GM21825 (cell line): ENCODE measurements around the gene FGGY.
"Not testable (repeated sequence)": the region's sequence is repeated elsewhere in the genome, so short reads cannot be mapped to it uniquely, and the experiment has no call there.

Experiments used
- ATAC-seq: cut with Tn5 transposase; IDR thresholded peaks from one replicate; pipeline ENCODE4 v1.9.1; 2021; ENCODE audit warnings: mild to moderate bottlenecking, moderate library complexity; ENCODE audit not compliant: unreplicated experiment

FGGY gene

GRCh38 chr1:59477286-59477685, 180.4 kb downstream of the FGGY start:
- ATAC-seq = no peak

DNA sequence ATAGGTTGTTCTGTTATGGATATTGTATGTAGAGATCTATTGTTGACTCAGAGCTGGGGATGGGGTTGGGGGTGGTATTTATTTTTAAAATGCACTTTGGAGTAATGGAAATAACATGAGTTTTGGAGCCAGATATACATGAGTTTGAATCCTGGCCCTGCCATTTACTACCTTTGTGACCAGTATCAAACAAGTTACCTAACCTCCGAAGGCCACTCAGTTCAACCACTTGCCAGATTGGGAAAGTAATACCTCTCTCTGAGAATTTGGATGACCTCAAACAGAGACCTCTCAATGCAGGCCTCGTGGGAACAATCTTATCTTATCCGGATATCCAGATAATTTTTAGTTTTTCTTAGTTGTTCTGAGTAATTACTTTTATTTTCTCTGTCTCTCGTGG, 181.0 kb downstream of the FGGY start:
- ATAC-seq = no peak

DNA sequence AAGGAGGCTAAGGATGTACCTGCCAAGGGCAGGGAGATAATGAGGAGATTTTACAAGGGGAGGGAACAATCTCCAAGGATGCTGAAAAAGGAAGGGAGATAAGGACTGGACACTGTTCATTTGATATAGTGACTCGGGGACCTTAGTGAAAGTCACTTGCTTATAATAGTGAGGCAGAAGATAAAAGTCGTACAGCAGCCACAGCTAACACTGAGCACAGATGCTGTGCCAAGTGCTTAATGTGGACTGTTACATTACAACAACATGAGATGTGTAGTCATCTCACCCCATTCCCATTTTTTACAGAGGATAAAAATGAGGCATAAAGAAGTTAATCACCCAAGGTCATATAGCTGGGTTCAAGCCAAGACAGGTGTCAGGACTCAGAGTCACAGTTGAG, 181.9 kb downstream of the FGGY start:
- no peak for ATAC-seq

GRCh38 chr1:59480188-59480888, 183.4 kb downstream of the FGGY start:
- no peak for ATAC-seq

- ATAC-seq = no peak
These were observed 185.1 kb downstream of the FGGY start for GRCh38 chr1:59481881-59482505.

GRCh38 chr1:59482986-59483385, 186.1 kb downstream of the FGGY start:
- no peak for ATAC-seq

- no peak for ATAC-seq
These were observed 187.2 kb downstream of the FGGY start for GRCh38 chr1:59484096-59484495.

DNA sequence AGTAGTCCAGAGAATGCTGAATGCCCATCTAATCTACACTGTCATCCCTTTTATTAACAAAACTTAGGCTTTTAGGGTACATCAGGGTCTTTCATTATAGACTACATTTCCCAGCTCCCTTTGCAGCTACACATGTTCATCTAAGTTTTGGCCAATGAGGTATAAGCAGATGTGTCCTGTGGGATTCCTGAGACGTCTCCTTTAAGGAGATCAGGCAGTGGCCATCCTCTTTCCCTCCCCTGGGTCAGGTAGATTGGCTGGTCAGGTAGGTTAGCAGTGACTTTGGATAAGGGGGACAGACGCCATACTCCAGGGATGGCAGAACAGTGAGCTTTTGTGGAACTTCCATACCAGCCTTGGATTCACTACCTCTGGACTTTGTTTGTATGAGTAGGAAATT, 188.3 kb downstream of the FGGY start:
- no peak for ATAC-seq

DNA sequence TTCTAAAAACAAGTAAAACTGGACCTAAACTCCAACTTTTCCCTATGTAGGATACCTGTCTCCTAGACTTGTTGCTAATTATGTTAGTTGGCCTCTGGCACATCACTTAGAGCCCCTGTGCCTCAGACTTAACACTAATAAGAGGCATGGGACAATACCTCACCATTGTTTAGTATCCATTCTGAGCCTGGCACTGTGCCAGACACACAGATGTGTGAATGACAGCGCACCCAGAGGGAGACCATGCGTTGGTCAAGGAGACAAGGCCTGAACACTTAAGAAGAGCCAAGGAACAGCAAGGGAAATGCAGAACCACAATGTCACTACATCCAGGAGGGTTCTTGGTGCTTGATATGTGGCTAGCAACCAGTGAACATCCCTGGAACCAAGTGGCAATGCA, 189.1 kb downstream of the FGGY start:
- no peak for ATAC-seq

GRCh38 chr1:59486615-59487014, 189.7 kb downstream of the FGGY start:
- ATAC-seq = no peak

DNA sequence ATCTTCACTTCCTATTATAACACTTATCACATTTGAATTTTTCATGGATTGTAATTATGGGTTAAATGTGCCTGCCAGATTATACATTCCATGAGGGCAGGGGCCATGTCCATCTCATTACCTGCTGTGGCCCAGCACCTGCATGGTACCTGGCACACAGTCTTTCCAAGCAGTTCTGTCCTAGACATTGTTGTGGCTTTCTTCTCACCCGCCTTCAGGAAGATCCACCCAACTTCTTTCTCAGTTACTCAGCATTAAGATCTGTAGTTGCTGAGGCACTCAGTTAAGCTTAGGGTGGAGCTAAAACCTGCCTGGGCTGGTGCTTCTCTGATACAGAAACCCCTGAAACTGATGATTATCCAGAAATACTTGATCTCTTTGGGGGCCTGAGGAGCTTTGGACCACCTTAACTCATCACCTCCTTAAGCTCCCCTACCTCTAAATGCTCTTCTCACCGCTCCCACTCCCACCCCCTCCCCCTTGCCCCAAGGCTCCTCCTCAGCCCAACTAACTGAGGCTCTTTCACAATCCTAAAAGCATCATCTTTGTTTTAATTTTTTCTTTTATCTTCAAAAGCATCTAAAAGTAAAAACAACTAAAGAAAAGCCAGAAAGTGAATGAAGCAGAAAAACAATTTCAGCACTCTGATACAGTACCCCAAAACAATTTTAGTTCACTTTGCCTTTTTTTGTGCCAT, 190.6 kb downstream of the FGGY start:
- no peak for ATAC-seq

DNA sequence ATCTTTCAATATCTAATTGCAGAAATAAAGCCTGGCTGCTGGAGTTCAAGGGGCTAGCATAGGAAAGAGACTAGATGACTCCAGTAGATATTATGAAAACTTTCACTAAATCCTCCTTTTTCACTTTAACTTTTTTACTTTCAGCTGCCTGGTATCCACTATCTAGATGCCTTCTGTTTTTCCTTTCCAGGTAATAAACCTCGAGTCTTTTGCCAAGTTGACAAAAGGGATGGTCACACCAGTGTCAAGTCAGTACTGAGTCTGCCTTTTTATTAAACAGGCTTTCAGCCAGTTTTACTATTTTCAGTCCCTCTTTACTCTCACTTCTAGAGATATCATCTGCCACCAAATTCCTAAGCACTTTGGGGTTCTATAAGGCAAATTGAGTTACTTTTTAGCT, 195.6 kb downstream of the FGGY start:
- ATAC-seq = no peak

- no peak for ATAC-seq
These were observed 197.4 kb downstream of the FGGY start for GRCh38 chr1:59494145-59494833.

DNA sequence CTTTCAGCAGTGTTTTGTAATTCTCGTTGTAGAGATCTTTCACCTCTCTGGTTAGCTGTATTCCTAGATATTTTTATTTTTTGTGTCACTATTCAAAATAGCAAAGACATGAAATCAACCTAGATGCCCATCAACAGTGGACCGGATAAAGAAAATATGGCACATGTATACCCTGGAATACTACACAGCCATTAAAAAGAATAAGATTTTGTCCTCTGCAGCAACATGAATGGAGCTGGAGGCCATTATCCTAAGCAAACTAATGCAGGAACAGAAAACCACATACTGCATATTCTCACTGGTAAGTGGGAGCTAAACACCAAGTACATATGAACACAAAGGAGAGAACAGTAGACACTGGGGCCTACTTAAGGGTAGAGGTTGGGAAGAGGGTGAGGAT, 199.3 kb downstream of the FGGY start:
- not testable (repeated sequence) for ATAC-seq

DNA sequence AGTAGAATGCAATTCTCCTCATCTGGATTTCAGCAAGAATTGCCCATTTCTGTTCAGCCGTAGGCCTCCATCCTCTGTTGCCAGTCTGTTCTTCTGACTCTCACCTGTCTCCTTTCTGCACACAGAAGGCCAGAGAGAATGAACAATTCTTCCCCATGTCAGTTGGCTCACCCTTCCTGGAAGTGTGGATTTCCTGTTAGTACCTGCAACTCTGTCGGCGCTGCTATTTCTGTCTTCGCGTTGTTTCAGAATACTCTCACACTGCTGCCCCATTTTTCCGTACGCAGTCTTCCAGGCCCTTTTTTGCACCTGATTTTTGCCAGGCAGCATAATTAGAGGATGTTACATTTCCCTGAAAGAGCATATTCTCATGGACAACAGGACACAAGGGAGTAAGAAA, 200.7 kb downstream of the FGGY start:
- no peak for ATAC-seq

GRCh38 chr1:59498640-59499039, 201.7 kb downstream of the FGGY start:
- no peak for ATAC-seq

DNA sequence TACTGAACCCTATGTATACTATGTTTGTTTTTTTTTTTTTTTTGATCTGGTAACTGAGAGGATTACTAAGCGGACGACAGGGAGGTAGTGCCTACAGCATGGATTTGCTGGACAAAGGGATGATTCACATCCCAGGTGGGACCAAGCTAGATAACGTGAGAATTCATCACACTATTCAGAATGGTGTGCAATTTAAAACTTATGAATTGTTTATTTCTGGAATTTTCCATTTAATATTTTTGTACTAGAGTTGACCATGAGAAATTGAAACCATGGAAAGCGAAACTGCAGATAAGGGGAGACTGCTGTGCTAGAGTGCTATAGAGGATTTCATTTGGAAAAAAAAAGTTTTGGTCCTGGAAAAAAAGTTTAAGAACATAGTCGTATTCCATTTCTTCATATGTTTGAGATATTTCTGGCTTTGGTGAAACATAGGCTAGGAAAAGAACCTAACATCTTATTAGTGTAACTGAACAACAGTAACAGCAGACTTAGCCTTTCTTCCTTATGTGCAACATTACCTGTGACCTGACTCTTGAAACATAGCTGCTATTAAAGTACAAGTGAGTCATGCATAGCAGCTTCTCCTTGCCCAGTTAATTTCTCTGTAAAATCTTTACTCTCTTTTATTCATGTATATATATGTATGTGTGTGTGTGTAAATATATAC, 202.5 kb downstream of the FGGY start:
- ATAC-seq = no peak

DNA sequence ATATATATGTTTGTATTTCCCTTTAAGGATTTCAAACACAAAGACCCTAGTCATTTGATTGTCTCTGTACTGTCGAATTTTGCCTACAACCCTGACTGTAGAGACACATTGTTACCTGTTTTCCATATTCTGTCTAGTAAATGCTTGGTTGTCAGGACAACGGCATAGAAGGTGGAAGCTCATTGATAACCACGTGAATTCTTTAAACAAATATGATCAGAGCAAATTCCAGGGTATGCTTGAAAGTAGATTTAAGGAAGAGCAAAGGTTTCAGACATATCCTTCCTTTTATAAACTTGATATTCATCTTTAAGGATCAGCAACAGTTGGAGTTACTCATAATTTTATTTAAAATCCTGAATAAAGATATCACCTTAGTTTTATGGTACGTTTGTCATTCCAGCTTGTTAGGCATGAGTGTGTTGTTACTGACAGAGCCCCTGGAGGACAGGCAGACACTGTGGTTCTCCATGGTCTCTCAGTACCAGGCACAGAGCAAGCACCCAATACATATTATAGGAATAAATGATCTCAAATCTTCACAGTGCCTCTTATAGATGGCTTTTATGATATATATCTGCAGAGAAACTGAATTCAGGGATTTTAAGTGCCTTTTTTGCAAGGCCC, 203.2 kb downstream of the FGGY start:
- ATAC-seq = no peak

DNA sequence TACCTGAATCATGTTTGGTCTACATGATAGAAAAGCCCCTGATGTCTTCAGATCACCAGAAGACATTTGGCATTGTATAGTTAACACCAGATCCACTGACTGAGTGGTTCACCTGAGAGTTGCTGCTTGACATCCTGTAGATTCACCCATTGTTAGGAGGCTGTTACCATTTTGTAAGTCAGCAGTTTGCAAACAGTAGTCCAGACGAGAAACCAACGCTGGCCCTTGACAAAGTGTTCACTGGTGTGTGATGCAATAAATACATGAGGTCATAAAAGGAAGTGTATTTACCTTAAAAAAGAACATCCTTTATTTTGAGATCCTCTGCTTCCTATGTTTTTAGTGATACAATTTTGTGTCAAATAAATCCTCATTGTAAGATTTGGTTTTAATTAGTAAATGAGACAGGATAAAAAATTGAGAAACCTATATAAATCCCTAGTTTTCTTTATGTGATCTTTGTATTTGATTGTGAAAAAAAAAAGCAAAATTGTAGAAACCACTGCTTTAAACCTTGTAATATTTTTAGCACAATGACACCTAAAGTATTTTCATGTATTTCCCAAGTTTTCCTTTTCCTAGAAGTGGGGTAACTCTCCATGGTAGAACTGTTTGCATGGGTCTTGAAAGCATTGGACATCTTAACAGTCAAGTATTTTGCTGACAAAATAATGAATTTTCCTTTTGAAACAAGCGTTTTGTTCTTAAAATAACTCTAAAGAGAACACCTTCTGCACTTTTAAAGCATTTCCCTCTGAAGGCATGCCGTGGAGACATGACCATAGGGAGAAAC, 204.3 kb downstream of the FGGY start:
- ATAC-seq = no peak
